GM19023 (cell line): Measurements from ENCODE around the gene USP34.
"Not testable (repeated sequence)": the region's sequence is repeated elsewhere in the genome, so short reads cannot be mapped to it uniquely, and the experiment has no call there.

Experiments used
- ATAC-seq: cut with Tn5 transposase; IDR thresholded peaks from one replicate; pipeline ENCODE4 v1.9.1; 2021; ENCODE audit warnings: mild to moderate bottlenecking, moderate library complexity; ENCODE audit not compliant: unreplicated experiment

Gene USP34

GRCh38 chr2:61461404-61461803, 9.5 kb downstream of the USP34 start:
- no peak for ATAC-seq

DNA sequence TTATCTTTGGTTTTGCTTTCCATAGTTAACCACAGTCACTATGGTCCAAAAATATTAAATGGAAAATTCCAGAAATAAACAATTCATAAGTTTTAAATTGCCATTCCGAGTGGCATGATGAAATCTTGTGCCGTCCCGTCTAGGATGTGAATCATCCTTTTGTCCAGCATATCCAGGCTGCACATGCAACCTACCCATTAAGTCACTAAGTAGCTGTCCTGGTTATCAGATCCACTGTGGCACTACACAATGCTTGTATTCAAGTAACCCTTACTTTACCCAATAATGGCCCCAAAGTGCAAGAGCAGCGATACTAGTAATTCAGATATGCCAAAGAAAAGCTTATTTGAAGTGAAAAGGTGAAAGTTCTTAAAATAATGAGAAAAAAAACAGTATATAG, 10.7 kb downstream of the USP34 start:
- no peak for ATAC-seq

DNA sequence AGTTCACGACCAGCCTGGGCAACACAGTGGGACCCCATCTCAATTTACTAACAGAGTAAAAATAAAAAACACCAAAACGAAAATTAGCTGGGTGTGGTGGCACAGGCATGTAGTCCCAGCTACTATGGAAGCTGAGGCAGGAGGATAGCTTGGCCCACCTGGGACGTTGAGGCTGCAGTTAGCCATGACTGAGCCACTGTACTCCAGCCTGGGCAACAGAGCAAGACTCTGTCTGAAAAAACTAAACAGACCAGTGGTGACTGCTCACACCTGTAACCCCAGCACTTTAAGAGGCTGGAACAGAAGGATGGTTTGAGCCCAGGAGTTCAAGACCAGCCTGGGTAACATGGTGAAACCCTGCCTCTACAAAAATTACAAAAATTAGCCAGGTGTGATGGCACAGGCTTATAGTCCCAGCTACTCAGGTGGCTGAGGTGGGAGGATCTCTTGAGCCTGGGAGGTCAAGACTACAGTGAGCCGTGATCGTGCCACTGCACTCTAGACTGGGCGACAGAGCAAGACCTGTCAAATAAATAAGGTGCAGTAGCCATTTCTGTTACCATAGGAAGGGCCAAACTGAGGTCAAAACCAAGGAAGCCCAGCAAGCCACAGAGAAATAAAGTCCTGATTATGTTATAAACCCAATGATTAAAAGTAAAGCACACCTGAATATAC, 14.0 kb downstream of the USP34 start:
- no peak for ATAC-seq

- ATAC-seq = no peak
Observed at GRCh38 chr2:61456070-61456745, 14.7 kb downstream of the USP34 start.

DNA sequence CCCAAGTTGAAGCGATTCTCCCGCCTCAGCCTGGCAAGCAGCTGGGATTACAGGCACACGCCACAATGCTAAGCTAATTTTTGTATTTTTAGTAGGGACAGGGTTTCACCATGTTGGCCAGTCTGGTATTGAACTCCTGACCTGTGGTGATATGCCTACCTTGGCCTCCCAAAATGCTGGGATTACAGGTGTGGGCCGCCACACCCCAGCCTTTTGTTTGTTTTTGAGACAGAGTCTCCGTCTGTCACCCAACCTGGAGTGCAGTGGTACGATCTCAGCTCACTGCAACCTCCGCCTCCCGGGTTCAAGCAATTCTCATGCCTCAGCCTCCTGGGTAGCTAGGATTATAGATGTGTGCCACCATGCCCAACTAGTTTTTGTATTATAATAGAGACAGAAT, 15.9 kb downstream of the USP34 start:
- not testable (repeated sequence) for ATAC-seq

- no peak for ATAC-seq
Observed at GRCh38 chr2:61454383-61454782, 16.5 kb downstream of the USP34 start.

DNA sequence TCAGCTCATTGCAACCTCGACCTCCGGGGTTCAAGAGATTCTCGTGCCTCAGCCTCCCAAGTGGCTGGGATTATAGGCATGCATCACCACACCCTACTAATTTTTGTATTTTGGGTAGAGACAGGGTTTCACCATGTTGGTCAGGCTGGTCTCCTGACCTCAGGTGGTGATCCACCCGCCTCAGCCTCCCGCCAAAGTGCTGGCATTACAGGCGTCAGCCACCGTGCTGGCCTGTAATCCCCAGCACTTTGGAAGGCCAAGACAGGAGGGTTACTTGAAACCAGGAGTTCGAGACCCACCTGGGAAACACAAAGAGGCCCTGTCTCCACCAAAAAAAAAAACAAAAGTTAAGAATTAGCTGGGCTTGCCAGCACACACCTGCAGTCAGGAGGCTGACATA, 18.5 kb downstream of the USP34 start:
- ATAC-seq = no peak

DNA sequence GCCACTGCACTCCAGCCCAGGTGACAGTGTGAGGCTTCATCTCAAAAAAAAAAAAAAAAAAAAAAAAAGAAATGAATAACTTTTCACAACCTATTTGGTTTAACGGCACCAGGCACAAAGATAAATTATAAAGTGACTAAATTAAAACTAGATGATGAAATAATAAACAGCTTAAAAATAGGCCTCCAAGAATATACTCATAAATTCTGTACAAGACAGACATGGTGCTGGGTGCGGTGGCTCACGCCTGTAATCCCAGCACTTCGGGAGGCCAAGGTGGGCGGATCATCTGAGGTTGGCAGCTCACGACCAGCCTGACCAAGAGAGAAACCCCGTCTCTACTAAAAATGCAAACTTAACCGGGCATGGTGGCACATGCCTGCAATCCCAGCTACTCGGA, 19.7 kb downstream of the USP34 start:
- no peak for ATAC-seq

DNA sequence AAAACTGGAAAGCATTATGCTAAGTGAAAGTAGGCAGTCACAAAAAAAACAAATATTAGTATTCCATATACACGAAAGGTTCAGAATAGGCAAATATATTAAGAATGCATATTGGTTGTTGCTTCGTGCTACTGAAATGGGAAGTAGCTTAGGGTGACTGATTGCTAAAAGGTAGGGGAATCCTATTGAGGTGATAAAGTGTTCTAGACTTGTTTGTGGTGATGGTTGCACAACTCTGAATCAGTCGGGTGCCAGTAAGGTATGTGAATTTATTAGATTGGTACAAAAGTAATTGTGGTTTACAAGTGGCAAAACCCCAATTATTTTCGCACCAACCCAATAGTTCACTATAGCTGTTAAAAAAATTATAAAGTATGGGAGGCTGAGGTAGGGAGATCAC, 20.7 kb downstream of the USP34 start:
- no peak for ATAC-seq

- no peak for ATAC-seq
Observed at GRCh38 chr2:61448229-61448628, 22.7 kb downstream of the USP34 start.

DNA sequence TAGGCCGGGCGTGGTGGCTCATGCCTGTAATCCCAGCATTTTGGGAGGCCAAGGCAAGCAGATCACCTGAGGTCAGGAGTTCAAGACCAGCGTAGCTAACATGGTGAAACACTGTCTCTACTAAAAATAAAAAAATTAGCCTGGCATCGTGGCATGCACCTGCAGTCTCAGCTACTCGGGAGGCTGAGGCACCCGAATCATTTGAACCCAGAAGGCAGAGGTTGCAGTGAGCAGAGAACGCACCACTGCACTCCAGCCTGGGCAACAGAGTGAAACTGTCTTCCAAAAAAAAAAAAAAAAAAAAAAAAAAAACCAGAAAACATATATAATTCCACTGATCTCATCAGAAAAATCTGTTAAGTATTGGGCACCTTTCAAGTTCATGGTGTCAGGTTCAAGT, 23.9 kb downstream of the USP34 start:
- ATAC-seq = not testable (repeated sequence)

GRCh38 chr2:61443342-61444041, 27.4 kb downstream of the USP34 start:
- ATAC-seq = peak; percentile 96

DNA sequence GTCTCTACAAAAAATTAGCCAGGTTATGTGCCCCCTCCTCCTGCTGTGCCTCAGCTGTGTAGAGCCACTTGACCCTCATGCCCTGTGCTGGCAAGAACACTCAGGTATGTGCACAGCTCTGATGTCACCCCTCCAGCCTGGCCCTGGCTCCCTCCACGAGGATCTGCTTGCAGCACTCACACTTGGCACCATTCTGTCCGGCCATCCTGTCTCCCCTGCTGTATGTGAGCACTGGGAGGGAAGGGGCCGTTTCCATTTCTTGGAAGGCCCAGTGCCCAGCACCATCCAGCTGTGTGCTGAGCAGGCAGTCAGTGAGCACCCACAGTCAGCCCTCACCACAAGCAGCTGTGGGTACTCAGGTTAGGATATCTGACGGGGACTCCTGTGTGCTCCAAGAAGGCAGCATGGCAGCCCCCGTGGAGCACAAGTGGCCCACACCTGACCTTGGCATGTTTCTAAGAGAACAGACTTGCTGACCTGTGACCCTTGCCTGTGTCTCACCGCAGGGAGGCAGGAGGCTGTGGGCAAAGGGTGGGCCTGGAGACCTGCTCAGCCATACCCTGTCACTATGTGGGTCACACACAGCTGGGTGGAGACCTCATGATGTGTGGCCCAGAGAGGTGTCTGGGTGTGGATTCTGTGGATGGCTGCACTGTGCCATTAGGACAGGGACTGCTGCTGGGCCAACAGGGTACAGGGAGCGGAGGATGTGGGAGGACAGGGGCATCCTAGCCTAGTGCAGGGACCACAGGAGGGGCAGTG, 31.5 kb downstream of the USP34 start:
- ATAC-seq = no peak

- ATAC-seq = no peak
Observed at GRCh38 chr2:61438670-61439069, 32.2 kb downstream of the USP34 start.

GRCh38 chr2:61437170-61437569, 33.7 kb downstream of the USP34 start:
- no peak for ATAC-seq

- no peak for ATAC-seq
Observed at GRCh38 chr2:61436092-61436491, 34.8 kb downstream of the USP34 start.

DNA sequence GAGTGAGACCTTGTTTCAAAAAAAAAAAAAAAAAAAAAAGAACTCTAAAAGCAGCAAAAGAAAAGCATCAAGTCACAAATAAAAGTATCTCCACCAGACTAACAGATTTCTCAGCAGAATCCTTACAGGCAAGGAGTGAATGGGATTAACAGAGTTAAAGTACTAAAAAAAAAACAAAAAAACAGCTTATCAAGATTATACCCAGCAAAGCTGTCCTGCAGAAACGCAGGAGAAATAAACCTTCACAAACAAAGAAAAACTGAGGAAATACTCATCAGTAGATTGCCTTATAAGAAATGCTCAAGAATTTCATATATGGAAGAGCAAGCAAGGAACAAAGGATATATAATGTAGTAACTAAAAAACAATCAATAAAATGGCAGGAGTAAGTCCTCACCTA, 35.6 kb downstream of the USP34 start:
- ATAC-seq = no peak

DNA sequence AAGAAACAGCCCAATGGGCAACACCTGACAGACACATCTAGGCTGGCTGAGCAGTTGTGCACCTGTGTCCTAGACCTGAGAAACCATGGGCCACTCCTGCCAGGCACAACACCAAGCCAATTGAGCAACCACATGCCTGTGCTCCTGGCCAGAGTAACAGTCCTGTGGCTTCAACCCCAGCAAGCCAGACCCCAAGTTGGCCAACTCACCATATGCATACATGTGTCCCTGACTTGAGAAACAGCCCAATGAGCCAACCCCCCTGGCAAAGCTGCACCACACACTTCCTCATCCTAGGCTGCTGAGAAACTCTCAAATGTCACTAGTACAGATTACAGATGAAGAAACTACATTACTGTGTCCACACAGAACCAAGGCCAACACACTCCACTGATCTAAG, 36.6 kb downstream of the USP34 start:
- ATAC-seq = no peak

DNA sequence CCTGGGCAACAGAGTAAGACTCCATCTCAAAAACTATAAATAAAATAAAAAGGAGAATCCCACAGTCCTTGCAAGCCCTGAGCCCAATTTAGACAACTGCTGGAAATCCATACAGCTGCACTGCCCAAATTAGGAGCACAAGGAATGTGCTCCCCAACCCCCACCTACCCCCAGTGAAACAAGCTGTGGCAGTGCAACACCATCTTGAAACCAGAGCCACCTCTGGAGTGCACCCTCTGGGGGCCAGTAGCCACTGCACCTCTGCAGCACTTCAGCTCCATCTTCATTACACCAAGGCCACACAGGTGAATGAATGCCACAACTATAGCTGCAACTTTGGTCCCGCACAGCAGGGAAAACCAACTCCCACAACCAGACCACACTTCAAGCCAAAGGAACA, 37.3 kb downstream of the USP34 start:
- no peak for ATAC-seq

GRCh38 chr2:61432990-61433389, 37.9 kb downstream of the USP34 start:
- ATAC-seq = no peak

GRCh38 chr2:61431345-61431744, 39.5 kb downstream of the USP34 start:
- ATAC-seq = no peak
